ENCODE data around the gene NR2E3. TPM values are rescaled to one million over a fixed set of nuclear protein-coding genes. Genes with fewer than 3 reads are reported as not detected.

The NR2E3 gene
- total RNA-seq, 1 experiment from 2014 or later: 0.31 TPM

- no peak for DNase-seq
- Histone ChIP-seq H2BK5ac (ENCODE audit: insufficient read length, low read length) (no peak overlapping the region), H3T11ph (ENCODE audit: low read length) (no peak overlapping the region), H2AK5ac (ENCODE audit: insufficient read length, low read length) (no peak overlapping the region), H2BK20ac (ENCODE audit: low read depth, low read length, poor library complexity, severe bottlenecking) (no peak overlapping the region), H3K79me2 (ENCODE audit: insufficient read depth, low read length) (no peaks in the 10 kb centered on the region), H2AFZ (ENCODE audit: low read length) (no peak overlapping the region), H4K91ac (ENCODE audit: insufficient read length, low read depth, low read length) (no peak overlapping the region), H3K56ac (ENCODE audit: insufficient read length, low read depth, low read length) (no peak overlapping the region), H3K18ac (ENCODE audit: insufficient read length, low read depth, low read length) (no peak overlapping the region), H3K4me2 (ENCODE audit: insufficient read depth, insufficient read length, low read length) (no peak overlapping the region), H3K4me1 (ENCODE audit: insufficient read depth, low read length) (peaks cover 7% of the 10 kb centered on the region; the same call in 1 of the 2 replicates), H3K9ac (ENCODE audit: extremely low read depth, insufficient read length, low read length) (no peak overlapping the region), H3K23me2 (ENCODE audit: insufficient read length, low read depth, low read length, poor library complexity, severe bottlenecking) (no peaks in the 10 kb centered on the region), H3K23ac (ENCODE audit: insufficient read length, low read depth, low read length) (no peak overlapping the region), H2BK12ac (ENCODE audit: insufficient read length, low read depth, low read length) (no peak overlapping the region), H3K27me3 (ENCODE audit: insufficient read depth, low read length) (no peaks in the 10 kb centered on the region), H2BK15ac (ENCODE audit: low read depth, low read length) (no peak overlapping the region), H4K8ac (replicated peaks; ENCODE audit: insufficient read length, low read depth, low read length) (no peak overlapping the region), H3K4ac (ENCODE audit: low read depth, low read length) (no peak overlapping the region), H3K27ac (ENCODE audit: insufficient read length, low read depth, low read length) (no peak overlapping the region), H4K20me1 (ENCODE audit: control insufficient read depth, insufficient read depth, insufficient read length) (no peaks in the 10 kb centered on the region), H4K5ac (ENCODE audit: insufficient read length, low read depth, low read length) (no peak overlapping the region), H3K14ac (ENCODE audit: insufficient read depth, low read length) (no peak overlapping the region; the same call in 1 of the 2 replicates), H3K9me3 (ENCODE audit: control insufficient read depth, low read depth, low read length) (no peaks in the 10 kb centered on the region), H2BK120ac (ENCODE audit: low read depth, low read length, poor library complexity, severe bottlenecking) (no peak overlapping the region), H3K79me1 (ENCODE audit: insufficient read depth, low read depth, low read length, poor library complexity, severe bottlenecking) (no peaks in the 10 kb centered on the region)
- H3K27me3 Mint-ChIP-seq (ENCODE audit: low read depth): peaks cover 4% of the 10 kb centered on the region
- no peaks in the 10 kb centered on the region for H3K9me3 Mint-ChIP-seq
- no peak overlapping the region for H3K4me3 Mint-ChIP-seq
- peak overlapping the region in 1 of 3 experiments; percentile 74; a peak in 1 of 7 replicates for H3K27ac Mint-ChIP-seq
- peaks cover 39 to 49% of the 10 kb centered on the region in 2 experiments for H3K4me1 Mint-ChIP-seq
- H3K36me3 Mint-ChIP-seq (ENCODE audit: insufficient read depth in 1 of 3, low read depth in 3 of 3): no peaks in the 10 kb centered on the region; a peak in 1 of 7 replicates
- WGBS (ENCODE audit: extremely low coverage, insufficient read length, low lambda C conversion rate): no CpG with 5 or more reads among the region's 8 CpGs
- no peak for TF ChIP-seq CTCF (conservative IDR thresholded peaks at IDR 0.05)
Observed at GRCh38 chr15:71809346-71809745, 1.0 kb upstream of the NR2E3 start.
